ENCODE data around the gene CDK5R2.

- TF ChIP-seq CTCF (IDR thresholded peaks at IDR 0.05) (no peak), POLR2A (IDR thresholded peaks at IDR 0.05) (no peak)
Observed at GRCh38 chr2:218959761-218960308, 369 bp downstream of the CDK5R2 start.
